Fibroblast of lung (primary cell): Measurements from ENCODE around the gene GRM4. TPM values are rescaled to one million over a fixed set of nuclear protein-coding genes. Genes with fewer than 3 reads are reported as not detected.

Source experiments
- DNase-seq, 2 donors: peaks; one replicate each; pipeline versions ENCODE4 v3.0.0 to v3.0.0-alpha.2; 2010; ENCODE audit warnings: low read depth in 2 of 2
- H2AFZ ChIP-seq: 2 replicates; pipeline ENCODE4 v1.5.1; 2012; ENCODE audit warnings: low read length, control low read depth, inconsistent platforms
- H3K27ac ChIP-seq: 2 replicates; pipeline ENCODE4 v1.5.1; 2011; ENCODE audit warnings: low read length, control low read depth; ENCODE audit not compliant: insufficient read depth
- H3K27me3 ChIP-seq: 2 replicates; pipeline ENCODE4 v1.5.1; 2011; ENCODE audit warnings: mild to moderate bottlenecking, low read length; ENCODE audit not compliant: control insufficient read depth, insufficient read depth
- H3K36me3 ChIP-seq: 2 replicates; pipeline ENCODE4 v1.5.1; 2011; ENCODE audit warnings: low read length; ENCODE audit not compliant: control insufficient read depth, insufficient read depth
- H3K4me1 ChIP-seq: 2 replicates; pipeline ENCODE4 v1.5.1; 2011; ENCODE audit warnings: low read length; ENCODE audit not compliant: control insufficient read depth, insufficient read depth; ENCODE audit errors: extremely low read depth
- H3K4me2 ChIP-seq: 2 replicates; pipeline ENCODE4 v1.5.1; 2011; ENCODE audit warnings: low read length, control low read depth; ENCODE audit not compliant: insufficient read depth; ENCODE audit errors: extremely low read depth
- H3K4me3 ChIP-seq, 4 experiments: fragments of 200-600 bp in 1 of 4; sonication (generic) in 1 of 4; replicated peaks in 1 of 4; 2 replicates each; pipeline ENCODE4 v1.5.1; 2011 to 2016; ENCODE audit warnings: low read length in 4 of 4, low read depth in 3 of 4, mild to moderate bottlenecking in 3 of 4, control low read depth in 2 of 4, inconsistent platforms in 1 of 4, mixed read lengths in 1 of 4; ENCODE audit not compliant: insufficient read depth in 1 of 4; ENCODE audit errors: control extremely low read depth in 1 of 4
- H3K79me2 ChIP-seq: 2 replicates; pipeline ENCODE4 v1.5.1; 2012; ENCODE audit warnings: mild to moderate bottlenecking, low read length, inconsistent platforms; ENCODE audit not compliant: control insufficient read depth, insufficient read depth
- H3K9ac ChIP-seq: 2 replicates; pipeline ENCODE4 v1.5.1; 2011; ENCODE audit warnings: mild to moderate bottlenecking, low read length, control low read depth; ENCODE audit not compliant: insufficient read depth
- H3K9me3 ChIP-seq: 2 replicates; pipeline ENCODE4 v1.5.1; 2012; ENCODE audit warnings: low read depth, low read length; ENCODE audit not compliant: control insufficient read depth, insufficient read depth
- H4K20me1 ChIP-seq: 2 replicates; pipeline ENCODE4 v1.5.1; 2011; ENCODE audit warnings: low read length; ENCODE audit not compliant: control insufficient read depth, insufficient read depth; ENCODE audit errors: extremely low read depth
- EZH2 ChIP-seq: IDR thresholded peaks from 2 replicates; pipeline ENCODE4 v1.5.1; 2012; ENCODE audit warnings: low read length, control low read depth, mild to moderate bottlenecking; ENCODE audit errors: missing control alignments
- polyA plus RNA-seq, 2 donors: library from polyadenylated mRNA; depleted of rRNA in 1 of 2; stranded (reverse) in 1 of 2; unstranded in 1 of 2; fragments of >200 nt; gene quantifications; 2 replicates each; pipeline ENCODE4 v1.2.1, GENCODE V29; 2011 to 2012; ENCODE audit warnings: missing spikeins in 1 of 2
- total RNA-seq: library from RNA; depleted of rRNA; stranded (reverse); fragments of >200 nt; gene quantifications from 2 replicates; pipeline ENCODE4 v1.2.1, GENCODE V29; 2014
- TF ChIP-seq, protein P1 (sequence below), 2 donors: IDR thresholded peaks in 1 of 2; conservative IDR thresholded peaks in 1 of 2; 1 replicate in 1 of 2; 2 replicates in 1 of 2; pipeline ENCODE4 v1.5.1; 2011 to 2012; ENCODE audit warnings: low read length in 2 of 2, control low read depth in 1 of 2, inconsistent platforms in 1 of 2, low read depth in 1 of 2, mild to moderate bottlenecking in 1 of 2

Gene GRM4
- total and polyA plus RNA-seq, 2 donors (not counting 1 experiment from before 2014, with no cell fraction given) = under 0.01 TPM; not detected in 1

DNA sequence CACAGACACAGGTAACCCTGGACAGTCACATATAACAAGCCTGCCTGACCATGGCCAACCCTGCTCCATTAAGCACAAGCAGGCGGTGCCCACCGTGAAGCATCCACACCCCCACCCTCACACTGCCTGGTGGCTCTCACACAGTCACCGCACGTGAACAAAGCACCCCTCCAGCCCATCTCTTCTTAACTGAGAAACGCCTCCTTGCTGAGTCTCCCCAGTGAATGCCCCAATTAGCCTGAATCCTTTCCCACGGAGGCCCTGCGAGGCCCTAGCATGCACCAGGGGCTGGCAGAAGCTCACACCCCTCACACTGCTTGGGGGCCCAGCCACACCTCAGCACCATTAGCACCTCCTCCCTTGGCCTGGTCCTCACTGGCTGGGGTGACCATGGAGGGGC lies 72.3 kb downstream of the GRM4 start:
- Histone ChIP-seq H2AFZ (no peak overlapping the region), H4K20me1 (no peaks in the 10 kb centered on the region), H3K27me3 (no peaks in the 10 kb centered on the region), H3K4me3 (no peak overlapping the region), H3K4me1 (no peaks in the 10 kb centered on the region), H3K4me2 (no peak overlapping the region), H3K36me3 (no peaks in the 10 kb centered on the region), H3K9ac (no peak overlapping the region), H3K27ac (no peak overlapping the region), H3K79me2 (no peaks in the 10 kb centered on the region), H3K9me3 (no peaks in the 10 kb centered on the region)
- DNase-seq = no peak
- TF ChIP-seq, protein P1, sequence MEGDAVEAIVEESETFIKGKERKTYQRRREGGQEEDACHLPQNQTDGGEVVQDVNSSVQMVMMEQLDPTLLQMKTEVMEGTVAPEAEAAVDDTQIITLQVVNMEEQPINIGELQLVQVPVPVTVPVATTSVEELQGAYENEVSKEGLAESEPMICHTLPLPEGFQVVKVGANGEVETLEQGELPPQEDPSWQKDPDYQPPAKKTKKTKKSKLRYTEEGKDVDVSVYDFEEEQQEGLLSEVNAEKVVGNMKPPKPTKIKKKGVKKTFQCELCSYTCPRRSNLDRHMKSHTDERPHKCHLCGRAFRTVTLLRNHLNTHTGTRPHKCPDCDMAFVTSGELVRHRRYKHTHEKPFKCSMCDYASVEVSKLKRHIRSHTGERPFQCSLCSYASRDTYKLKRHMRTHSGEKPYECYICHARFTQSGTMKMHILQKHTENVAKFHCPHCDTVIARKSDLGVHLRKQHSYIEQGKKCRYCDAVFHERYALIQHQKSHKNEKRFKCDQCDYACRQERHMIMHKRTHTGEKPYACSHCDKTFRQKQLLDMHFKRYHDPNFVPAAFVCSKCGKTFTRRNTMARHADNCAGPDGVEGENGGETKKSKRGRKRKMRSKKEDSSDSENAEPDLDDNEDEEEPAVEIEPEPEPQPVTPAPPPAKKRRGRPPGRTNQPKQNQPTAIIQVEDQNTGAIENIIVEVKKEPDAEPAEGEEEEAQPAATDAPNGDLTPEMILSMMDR (conservative IDR thresholded peaks at IDR 0.05 in 1 of 2, IDR thresholded peaks at IDR 0.05 in 1 of 2; ENCODE audit: low read depth in 1 of 2, low read length in 2 of 2) = no peak
- no peak for TF ChIP-seq EZH2

DNA sequence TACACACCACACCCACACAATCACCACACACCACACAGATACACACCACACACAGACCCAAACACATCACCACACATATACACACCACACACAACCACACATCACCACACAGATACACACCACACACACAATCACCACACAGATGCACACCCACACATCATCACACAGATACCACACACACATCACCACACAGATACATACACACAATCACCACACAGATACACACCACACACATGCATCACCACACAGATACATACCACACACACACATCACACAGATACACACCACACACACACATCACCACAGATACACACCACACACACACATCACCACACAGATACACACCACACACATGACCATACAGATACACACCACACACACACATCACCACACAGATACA lies 73.2 kb downstream of the GRM4 start:
- H3K9me3 ChIP-seq = no peaks in the 10 kb centered on the region
- TF ChIP-seq, protein P1 (conservative IDR thresholded peaks at IDR 0.05 in 1 of 2, IDR thresholded peaks at IDR 0.05 in 1 of 2; ENCODE audit: low read depth in 1 of 2, low read length in 2 of 2) = no peak
- TF ChIP-seq EZH2 = no peak
- no peaks in the 10 kb centered on the region for H3K36me3 ChIP-seq
- no peak for DNase-seq
- H3K4me2 ChIP-seq = no peak overlapping the region
- no peak overlapping the region for H3K27ac ChIP-seq
- H3K4me3 ChIP-seq = no peak overlapping the region
- no peaks in the 10 kb centered on the region for H3K27me3 ChIP-seq
- H4K20me1 ChIP-seq = no peaks in the 10 kb centered on the region
- H3K4me1 ChIP-seq = no peaks in the 10 kb centered on the region
- H3K9ac ChIP-seq = no peak overlapping the region
- H2AFZ ChIP-seq = no peak overlapping the region
- H3K79me2 ChIP-seq = no peaks in the 10 kb centered on the region

DNA sequence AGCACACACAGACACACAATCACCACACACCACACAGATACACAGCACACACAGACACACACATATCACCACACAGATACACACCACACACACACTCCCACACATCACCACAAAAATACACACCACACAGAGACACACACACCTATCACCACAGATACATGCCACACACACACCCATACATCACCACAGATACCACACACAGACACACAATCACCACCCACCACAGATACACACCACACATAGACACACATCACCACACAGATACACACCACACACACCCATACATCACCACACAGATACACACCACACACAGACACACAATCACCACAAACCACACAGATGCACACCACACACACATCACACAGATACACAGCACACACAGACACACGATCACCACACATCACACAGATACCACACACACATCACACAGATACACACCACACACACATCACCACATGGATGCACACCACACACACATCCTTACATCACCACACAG lies 74.0 kb downstream of the GRM4 start:
- TF ChIP-seq, protein P1 (conservative IDR thresholded peaks at IDR 0.05 in 1 of 2, IDR thresholded peaks at IDR 0.05 in 1 of 2; ENCODE audit: low read depth in 1 of 2, low read length in 2 of 2) = no peak
- TF ChIP-seq EZH2 = no peak

More for the DNA sequence above, 74.0 kb downstream of the GRM4 start:
- Histone ChIP-seq H3K27me3 (no peaks in the 10 kb centered on the region), H3K4me3 (no peak overlapping the region), H3K4me2 (no peak overlapping the region), H4K20me1 (no peaks in the 10 kb centered on the region), H3K36me3 (no peaks in the 10 kb centered on the region), H3K27ac (no peak overlapping the region), H3K9ac (no peak overlapping the region), H2AFZ (no peak overlapping the region), H3K79me2 (no peaks in the 10 kb centered on the region), H3K9me3 (no peaks in the 10 kb centered on the region), H3K4me1 (no peaks in the 10 kb centered on the region)
- no peak for DNase-seq
